ENCODE results near the gene UBE3A. TPM values are rescaled to one million over a fixed set of nuclear protein-coding genes. Genes with fewer than 3 reads are reported as not detected.

Gene UBE3A
- total and polyA plus RNA-seq, 2 donors, result 33.1 to 178 TPM

GRCh38 chr15:25407950-25408349 lies 30.9 kb downstream of the UBE3A start:
- 71% methylated on average over 4 of the region's 4 CpGs for whole genome bisulfite sequencing

GRCh38 chr15:25406846-25407245 lies 32.0 kb downstream of the UBE3A start:
- no peak for DNase-seq (ENCODE audit: extremely low spot score)
- no peaks in the 10 kb centered on the region for H3K4me1 ChIP-seq (ENCODE audit: insufficient read depth)
- H3K27ac ChIP-seq (ENCODE audit: low read depth), result no peak overlapping the region
- no peaks in the 10 kb centered on the region for H3K36me3 ChIP-seq (ENCODE audit: insufficient read depth)
- WGBS, result 75% methylated on average over 1 of the region's 1 CpG
- H3K4me3 ChIP-seq (ENCODE audit: low read depth, low read length), result no peak overlapping the region

More at GRCh38 chr15:25407950-25408349, 30.9 kb downstream of the UBE3A start:
- H3K4me1 ChIP-seq (ENCODE audit: insufficient read depth), result no peaks in the 10 kb centered on the region
- no peak overlapping the region for H3K4me3 ChIP-seq (ENCODE audit: low read depth, low read length)
- DNase-seq (ENCODE audit: extremely low spot score), result no peak
- no peak overlapping the region for H3K27ac ChIP-seq (ENCODE audit: low read depth)
- H3K36me3 ChIP-seq (ENCODE audit: insufficient read depth), result no peaks in the 10 kb centered on the region

GRCh38 chr15:25406261-25406660 lies 32.6 kb downstream of the UBE3A start:
- H3K27ac ChIP-seq (ENCODE audit: low read depth), result no peak overlapping the region
- no peaks in the 10 kb centered on the region for H3K36me3 ChIP-seq (ENCODE audit: insufficient read depth)
- DNase-seq (ENCODE audit: extremely low spot score), result no peak
- H3K4me3 ChIP-seq (ENCODE audit: low read depth, low read length), result no peak overlapping the region
- WGBS, result 82% methylated on average over 1 of the region's 1 CpG
- H3K4me1 ChIP-seq (ENCODE audit: insufficient read depth), result no peaks in the 10 kb centered on the region

GRCh38 chr15:25403771-25404170 lies 35.1 kb downstream of the UBE3A start:
- DNase-seq (ENCODE audit: extremely low spot score), result no peak
- no peaks in the 10 kb centered on the region for H3K36me3 ChIP-seq (ENCODE audit: insufficient read depth)
- no peaks in the 10 kb centered on the region for H3K4me1 ChIP-seq (ENCODE audit: insufficient read depth)
- no peak overlapping the region for H3K4me3 ChIP-seq (ENCODE audit: low read depth, low read length)
- 94% methylated on average over 2 of the region's 2 CpGs for WGBS
- H3K27ac ChIP-seq (ENCODE audit: low read depth), result no peak overlapping the region

GRCh38 chr15:25402342-25402741 lies 36.5 kb downstream of the UBE3A start:
- 99% methylated on average over 2 of the region's 2 CpGs for WGBS
- DNase-seq (ENCODE audit: extremely low spot score), result no peak
- H3K4me3 ChIP-seq (ENCODE audit: low read depth, low read length), result no peak overlapping the region
- H3K4me1 ChIP-seq (ENCODE audit: insufficient read depth), result peaks cover 2% of the 10 kb centered on the region
- no peak overlapping the region for H3K27ac ChIP-seq (ENCODE audit: low read depth)
- no peaks in the 10 kb centered on the region for H3K36me3 ChIP-seq (ENCODE audit: insufficient read depth)

GRCh38 chr15:25401501-25401900 lies 37.3 kb downstream of the UBE3A start:
- Histone ChIP-seq H3K4me3 (ENCODE audit: low read depth, low read length) (no peak overlapping the region), H3K27ac (ENCODE audit: low read depth) (no peak overlapping the region), H3K36me3 (ENCODE audit: insufficient read depth) (no peaks in the 10 kb centered on the region), H3K4me1 (ENCODE audit: insufficient read depth) (peaks cover 4% of the 10 kb centered on the region)
- DNase-seq (ENCODE audit: extremely low spot score), result no peak

- H3K4me1 ChIP-seq (ENCODE audit: insufficient read depth), result peaks cover 4% of the 10 kb centered on the region
- H3K27ac ChIP-seq (ENCODE audit: low read depth), result no peak overlapping the region
- peaks cover 2% of the 10 kb centered on the region for H3K36me3 ChIP-seq (ENCODE audit: insufficient read depth)
- DNase-seq (ENCODE audit: extremely low spot score), result no peak
- no peak overlapping the region for H3K4me3 ChIP-seq (ENCODE audit: low read depth, low read length)
These were observed 41.7 kb downstream of the UBE3A start for GRCh38 chr15:25397100-25397499.

- peaks cover 2% of the 10 kb centered on the region for H3K36me3 ChIP-seq (ENCODE audit: insufficient read depth)
- no peak for DNase-seq (ENCODE audit: extremely low spot score)
- peaks cover 4% of the 10 kb centered on the region for H3K4me1 ChIP-seq (ENCODE audit: insufficient read depth)
- no peak overlapping the region for H3K4me3 ChIP-seq (ENCODE audit: low read depth, low read length)
- no peak overlapping the region for H3K27ac ChIP-seq (ENCODE audit: low read depth)
- WGBS, result 50% methylated on average over 2 of the region's 2 CpGs
These were observed 43.9 kb downstream of the UBE3A start for GRCh38 chr15:25394898-25395297.

GRCh38 chr15:25392806-25393205 lies 46.0 kb downstream of the UBE3A start:
- H3K4me3 ChIP-seq (ENCODE audit: low read depth, low read length), result no peak overlapping the region
- peaks cover 4% of the 10 kb centered on the region for H3K4me1 ChIP-seq (ENCODE audit: insufficient read depth)
- DNase-seq (ENCODE audit: extremely low spot score), result no peak
- H3K36me3 ChIP-seq (ENCODE audit: insufficient read depth), result peaks cover 2% of the 10 kb centered on the region
- WGBS, result 87% methylated on average over 3 of the region's 3 CpGs
- peak overlapping the region; percentile 23 for H3K27ac ChIP-seq (ENCODE audit: low read depth)

GRCh38 chr15:25391971-25392721 lies 46.7 kb downstream of the UBE3A start:
- peaks cover 2% of the 10 kb centered on the region for H3K36me3 ChIP-seq (ENCODE audit: insufficient read depth)
- DNase-seq (ENCODE audit: extremely low spot score), result no peak
- H3K27ac ChIP-seq (ENCODE audit: low read depth), result peak overlapping the region; percentile 23
- peaks cover under 1% of the 10 kb centered on the region for H3K4me1 ChIP-seq (ENCODE audit: insufficient read depth)
- H3K4me3 ChIP-seq (ENCODE audit: low read depth, low read length), result no peak overlapping the region
- WGBS, result 69% methylated on average over 4 of the region's 4 CpGs

- no peaks in the 10 kb centered on the region for H3K36me3 ChIP-seq (ENCODE audit: insufficient read depth)
- H3K4me3 ChIP-seq (ENCODE audit: low read depth, low read length), result no peak overlapping the region
- DNase-seq (ENCODE audit: extremely low spot score), result no peak
- H3K4me1 ChIP-seq (ENCODE audit: insufficient read depth), result no peaks in the 10 kb centered on the region
- no peak overlapping the region for H3K27ac ChIP-seq (ENCODE audit: low read depth)
These were observed 52.8 kb downstream of the UBE3A start for GRCh38 chr15:25385986-25386385.

- no peak for DNase-seq (ENCODE audit: extremely low spot score)
- H3K27ac ChIP-seq (ENCODE audit: low read depth), result no peak overlapping the region
- no peaks in the 10 kb centered on the region for H3K36me3 ChIP-seq (ENCODE audit: insufficient read depth)
- H3K4me3 ChIP-seq (ENCODE audit: low read depth, low read length), result no peak overlapping the region
- WGBS, result 75% methylated on average over 5 of the region's 5 CpGs
- H3K4me1 ChIP-seq (ENCODE audit: insufficient read depth), result no peaks in the 10 kb centered on the region
These were observed 57.2 kb downstream of the UBE3A start for GRCh38 chr15:25381579-25381978.

GRCh38 chr15:25378501-25378901 lies 60.3 kb downstream of the UBE3A start:
- H3K27ac ChIP-seq (ENCODE audit: low read depth), result no peak overlapping the region
- DNase-seq (ENCODE audit: extremely low spot score), result no peak

GRCh38 chr15:25375557-25375956 lies 63.3 kb downstream of the UBE3A start:
- no peak overlapping the region for H3K4me3 ChIP-seq (ENCODE audit: low read depth, low read length)
- H3K27ac ChIP-seq (ENCODE audit: low read depth), result no peak overlapping the region
- no peak for DNase-seq (ENCODE audit: extremely low spot score)
- no peaks in the 10 kb centered on the region for H3K4me1 ChIP-seq (ENCODE audit: insufficient read depth)
- peaks cover 2% of the 10 kb centered on the region for H3K36me3 ChIP-seq (ENCODE audit: insufficient read depth)
- WGBS, result 38% methylated on average over 5 of the region's 5 CpGs

More at GRCh38 chr15:25378501-25378901, 60.3 kb downstream of the UBE3A start:
- Histone ChIP-seq H3K36me3 (ENCODE audit: insufficient read depth) (no peaks in the 10 kb centered on the region), H3K4me3 (ENCODE audit: low read depth, low read length) (no peak overlapping the region), H3K4me1 (ENCODE audit: insufficient read depth) (no peaks in the 10 kb centered on the region)
- 87% methylated on average over 2 of the region's 2 CpGs for WGBS

GRCh38 chr15:25374143-25374542 lies 64.7 kb downstream of the UBE3A start:
- peaks cover 2% of the 10 kb centered on the region for H3K36me3 ChIP-seq (ENCODE audit: insufficient read depth)
- 86% methylated on average over 3 of the region's 3 CpGs for WGBS
- no peaks in the 10 kb centered on the region for H3K4me1 ChIP-seq (ENCODE audit: insufficient read depth)
- no peak overlapping the region for H3K4me3 ChIP-seq (ENCODE audit: low read depth, low read length)
- no peak overlapping the region for H3K27ac ChIP-seq (ENCODE audit: low read depth)
- no peak for DNase-seq (ENCODE audit: extremely low spot score)
